Suppressor macrophage treated with lipopolysaccharide for 1 hour (primary cell): Measurements from ENCODE around the gene PLCH2.
"Not testable (repeated sequence)": the region's sequence is repeated elsewhere in the genome, so short reads cannot be mapped to it uniquely, and the experiment has no call there.

ENCODE experiments used
- DNase-seq, 3 donors: peaks; one replicate each; pipeline ENCODE4 v3.0.0-alpha.2; 2020 to 2022

The PLCH2 gene

DNA sequence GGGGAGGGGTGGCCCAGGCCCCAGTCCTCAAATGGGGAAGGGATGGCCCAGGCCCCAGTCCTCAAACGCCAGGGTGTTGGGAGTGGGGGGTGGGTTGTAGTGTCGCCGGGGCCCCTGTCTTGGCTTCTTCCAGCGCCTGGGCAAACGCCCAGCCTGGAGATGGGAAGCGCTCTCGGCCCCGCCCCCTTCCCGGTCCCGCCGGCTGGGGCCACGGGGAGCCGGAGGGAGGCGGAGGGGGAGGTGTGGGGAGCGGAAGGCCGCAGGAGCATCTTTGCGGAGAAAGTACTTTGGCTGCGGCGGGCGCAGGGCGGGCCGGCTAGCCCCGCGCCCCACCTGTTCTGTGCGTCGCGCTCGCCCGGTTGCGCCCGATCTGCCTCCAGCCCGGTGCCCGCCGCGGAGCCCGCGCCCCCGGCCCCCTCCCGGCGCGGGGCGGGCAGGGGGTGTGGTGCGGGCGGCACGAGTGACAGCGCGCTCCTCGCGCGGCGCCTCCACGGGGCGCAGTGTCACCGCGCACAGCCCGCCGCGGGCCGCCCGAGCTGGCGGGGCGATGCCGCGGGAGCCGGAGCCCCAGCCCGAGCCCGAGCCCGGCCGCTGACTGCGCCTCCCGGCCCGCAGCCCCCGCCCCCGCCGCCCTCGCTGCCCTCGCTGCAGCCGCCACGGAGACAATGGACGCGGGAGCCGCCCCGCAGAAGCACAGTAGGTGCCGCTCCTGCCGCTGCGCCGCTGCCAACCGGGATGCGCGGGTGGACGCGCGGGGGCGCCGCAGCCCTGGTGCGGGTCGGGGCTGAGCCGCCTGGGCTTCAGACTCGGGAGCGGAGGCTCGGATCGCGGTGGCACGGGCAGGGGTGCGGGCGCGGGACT is 32.6 kb upstream of the PLCH2 start:
- DNase-seq, result no peak

DNA sequence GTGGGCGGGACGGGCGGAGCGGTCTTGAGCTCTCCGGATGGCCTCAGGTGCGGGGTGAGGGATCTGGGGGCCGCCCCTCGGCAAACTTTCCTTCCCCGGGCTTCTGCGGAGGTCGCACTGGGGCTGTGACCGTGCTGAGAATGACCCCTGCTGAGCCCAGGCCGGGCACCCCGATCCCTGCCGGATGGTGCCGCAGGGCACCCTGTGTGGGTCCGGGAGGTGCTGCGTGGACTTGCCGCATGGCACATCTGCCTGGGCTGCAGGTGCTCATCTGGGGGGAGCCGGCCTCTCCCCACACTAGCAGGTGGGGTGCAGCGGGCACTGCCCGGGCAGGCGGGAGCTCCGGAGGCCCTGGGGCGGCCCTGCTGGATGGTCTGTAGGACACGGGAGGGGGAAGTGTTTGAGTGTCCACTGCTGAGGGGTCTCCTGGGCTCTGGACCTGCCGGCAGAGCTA is 31.9 kb upstream of the PLCH2 start:
- DNase-seq, result no peak

DNA sequence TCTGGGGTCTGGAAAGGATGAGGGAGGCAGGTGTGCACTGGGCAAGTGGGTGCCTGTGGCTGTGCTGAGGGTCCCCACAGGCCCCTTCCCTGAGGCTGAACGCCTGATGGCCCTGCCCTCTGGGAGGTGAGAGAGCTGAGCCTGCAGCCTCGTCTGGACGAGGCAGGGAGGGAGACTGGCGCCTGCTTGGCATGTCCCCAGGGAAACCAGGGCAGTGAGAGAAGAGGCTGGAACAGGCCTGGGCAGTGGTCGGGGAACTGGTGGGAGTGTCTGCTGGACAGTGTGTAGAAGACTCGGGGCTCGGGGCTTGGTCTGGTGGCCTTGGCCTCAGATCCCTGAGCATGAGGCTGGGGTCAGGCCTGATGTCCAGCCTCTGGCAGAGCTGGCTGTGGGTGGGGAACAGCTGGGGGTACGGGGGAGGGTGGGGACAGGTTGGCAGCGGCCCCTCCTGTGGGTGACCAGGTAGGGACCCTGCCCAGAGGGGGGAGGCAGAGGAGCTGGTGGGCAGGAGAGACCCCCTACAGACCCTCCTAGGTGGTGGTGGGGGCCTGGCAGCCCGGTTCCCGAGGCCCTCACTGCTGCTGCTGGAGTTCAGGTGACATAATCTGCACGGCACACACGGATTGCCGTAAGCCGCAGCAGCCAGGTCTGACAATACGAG is 30.8 kb upstream of the PLCH2 start:
- no peak for DNase-seq

DNA sequence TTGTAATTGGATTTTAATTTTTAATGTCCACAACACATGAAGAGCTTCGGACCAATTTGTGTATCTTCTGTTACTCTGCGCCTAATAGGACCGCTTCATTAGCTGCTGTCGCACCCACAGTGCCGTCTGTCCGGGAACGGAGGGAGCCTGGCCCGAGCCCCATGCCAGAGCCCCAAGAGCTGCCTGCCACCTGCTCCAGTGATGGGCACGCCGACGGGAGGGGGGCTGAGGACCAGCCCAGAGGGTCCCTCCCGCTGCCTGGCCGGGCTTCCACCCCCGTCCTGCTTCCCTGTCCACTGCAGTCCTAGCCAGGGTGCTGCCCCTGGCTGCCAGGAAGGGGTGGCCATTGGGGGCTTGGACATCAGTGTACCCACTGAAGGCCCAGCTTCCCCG is 30.3 kb upstream of the PLCH2 start:
- DNase-seq, result no peak

DNA sequence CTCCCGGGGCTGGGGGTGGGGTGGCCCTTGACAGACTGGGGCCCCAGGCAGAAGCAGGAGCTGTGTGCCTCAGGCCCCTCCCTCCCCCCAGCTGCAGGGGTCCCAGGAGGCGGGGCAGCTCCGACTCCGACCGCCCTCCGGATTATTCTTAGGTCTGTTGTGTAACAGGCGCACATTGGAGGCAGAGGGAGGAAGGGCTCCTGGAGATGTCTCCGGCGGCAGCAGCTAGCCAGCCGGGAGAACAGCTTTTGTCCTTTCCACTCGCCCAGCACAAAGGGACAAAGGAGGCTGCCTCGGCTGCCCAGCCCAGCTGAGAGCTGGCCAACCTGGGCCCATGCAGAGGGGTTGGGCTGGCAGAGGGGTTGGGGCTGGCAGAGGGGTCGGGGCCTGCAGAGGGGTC is 29.7 kb upstream of the PLCH2 start:
- DNase-seq, result no peak

DNA sequence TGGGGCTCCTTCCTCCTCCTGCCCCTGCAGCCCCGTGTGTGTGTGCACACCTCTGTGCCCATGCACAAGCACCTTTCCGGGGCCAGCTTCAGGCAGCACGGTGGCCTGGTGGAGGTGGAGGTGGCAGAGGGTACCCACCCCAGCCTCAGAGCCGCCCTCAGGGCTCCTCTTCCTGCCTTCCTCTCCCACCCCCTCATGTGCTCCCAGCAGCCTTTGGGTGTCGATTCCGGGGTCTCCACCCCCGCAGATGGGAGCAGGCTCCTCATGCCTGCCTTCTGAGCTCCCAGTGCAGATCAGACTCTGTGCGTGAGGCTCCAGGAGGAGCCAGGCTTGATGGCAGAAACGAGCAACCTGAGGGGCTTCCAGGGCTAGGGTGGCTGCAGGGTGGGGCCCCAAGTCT is 29.2 kb upstream of the PLCH2 start:
- no peak for DNase-seq

DNA sequence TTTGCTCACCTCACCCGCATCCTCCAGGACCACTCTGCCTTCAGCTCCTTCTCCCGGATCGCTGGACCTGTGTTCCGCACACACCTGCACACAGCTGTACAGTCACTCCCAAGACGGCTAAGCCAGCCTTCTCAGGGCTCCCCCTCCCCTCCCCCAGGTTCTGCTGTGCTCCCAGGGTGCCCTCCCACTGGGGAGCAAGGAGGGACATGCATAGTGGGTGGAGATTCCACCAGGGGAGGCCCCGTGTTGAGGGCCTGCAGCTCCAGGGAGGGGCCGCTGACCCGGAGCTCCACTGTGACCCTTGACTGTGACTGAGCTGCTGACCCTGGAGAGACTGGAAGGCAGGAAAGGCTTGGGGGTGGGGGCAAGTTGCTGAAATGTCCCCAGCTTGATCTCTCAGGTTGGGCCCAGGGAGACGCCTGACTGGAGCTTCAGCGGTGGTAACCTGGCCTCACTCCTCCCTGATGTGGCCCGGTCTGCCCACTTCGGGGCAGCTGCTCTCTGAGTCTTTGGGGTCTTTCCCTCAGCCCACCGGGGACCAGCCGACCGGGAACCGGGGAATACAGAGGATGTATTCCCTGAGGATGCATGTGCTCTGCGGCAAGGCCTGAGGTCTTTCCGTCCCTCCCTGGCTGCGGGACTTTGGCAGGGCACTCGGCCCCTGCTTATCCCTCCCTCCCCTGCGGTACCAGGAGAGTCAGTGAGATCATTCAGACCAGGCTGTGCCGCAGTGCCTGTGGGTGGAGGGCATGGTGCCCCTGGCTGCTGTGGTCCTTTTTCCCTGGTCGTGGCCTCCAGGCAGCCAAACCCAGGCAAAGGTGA is 28.6 kb upstream of the PLCH2 start:
- DNase-seq, result no peak

DNA sequence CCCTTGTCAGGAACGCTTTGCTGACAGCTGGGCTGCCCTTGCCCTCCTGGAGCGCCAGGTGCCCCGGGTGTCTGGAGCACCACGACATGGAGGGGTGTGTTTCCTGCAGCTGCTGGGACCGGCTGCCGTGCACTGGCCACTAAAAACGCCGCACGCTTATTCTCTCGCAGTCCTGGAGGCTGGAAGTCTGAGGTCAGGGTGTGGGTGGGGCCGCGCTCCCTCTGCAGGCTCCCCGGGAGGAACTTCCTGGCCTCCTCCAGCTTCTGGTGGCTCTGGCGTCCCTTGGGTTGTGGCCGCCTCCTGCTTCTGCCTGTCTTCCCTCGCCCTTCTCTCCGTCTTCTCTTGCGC is 28.0 kb upstream of the PLCH2 start:
- peak in 2 of 3 donors; percentile 8 to 15 for DNase-seq

DNA sequence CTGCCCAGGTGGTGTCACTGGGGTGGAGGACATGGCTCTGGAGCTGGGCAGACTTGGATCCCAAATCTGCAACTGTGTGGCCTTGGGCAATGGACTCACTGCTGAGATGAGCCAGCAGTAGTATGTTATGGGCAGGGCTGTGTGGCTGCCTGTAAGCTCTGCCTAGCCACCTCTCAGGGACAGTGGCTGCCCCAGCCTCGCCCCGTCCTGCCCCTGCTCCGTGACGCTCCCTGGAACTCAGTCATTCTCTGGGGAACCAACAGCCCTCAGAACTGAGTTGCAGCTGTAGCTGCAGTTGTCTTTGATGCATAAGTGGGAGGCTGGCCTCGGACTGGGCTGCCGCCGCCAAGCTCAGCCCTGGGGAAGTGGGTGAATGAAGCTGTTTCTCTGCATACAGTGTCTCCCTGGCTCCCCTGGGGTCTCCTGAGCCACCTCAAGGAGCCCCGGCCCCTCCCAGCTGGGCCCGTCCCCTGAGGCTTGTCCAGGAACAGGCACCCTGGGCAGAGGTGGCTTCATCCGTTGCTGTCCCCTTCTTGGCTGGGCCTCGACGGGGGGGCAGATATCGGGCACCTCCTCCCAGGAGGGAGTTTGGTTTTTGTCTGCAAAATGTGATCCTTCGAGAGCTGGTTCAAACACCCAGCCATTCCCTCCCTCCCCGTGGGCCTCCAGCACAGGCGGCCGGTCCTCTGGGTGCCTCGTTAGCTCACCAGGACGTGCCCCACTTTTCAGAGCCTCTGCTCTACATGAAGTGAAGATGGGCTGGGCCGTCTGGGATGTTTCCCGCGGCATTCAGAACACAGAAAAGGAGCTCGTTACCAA is 26.2 kb upstream of the PLCH2 start:
- DNase-seq, result no peak

DNA sequence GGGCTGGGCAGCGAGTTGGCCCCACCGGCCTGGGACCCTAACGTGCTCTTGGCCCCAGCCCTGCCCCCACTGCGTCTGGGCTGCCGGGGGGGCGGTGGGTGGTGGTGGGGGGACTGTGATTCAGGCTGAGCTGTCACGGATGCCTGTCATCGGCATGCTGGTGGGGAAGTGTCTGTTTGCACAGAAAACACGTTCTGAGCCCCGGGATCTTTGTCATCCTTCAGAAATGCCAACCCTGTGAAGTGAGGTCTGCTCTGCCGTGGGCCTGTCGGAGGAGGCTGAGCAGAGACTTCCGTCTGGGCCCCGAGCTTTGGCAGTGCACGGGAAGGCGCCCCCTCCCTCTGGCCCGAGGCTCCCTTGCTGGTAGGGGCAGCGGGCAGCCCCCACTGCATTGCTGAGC is 24.3 kb upstream of the PLCH2 start:
- no peak for DNase-seq

DNA sequence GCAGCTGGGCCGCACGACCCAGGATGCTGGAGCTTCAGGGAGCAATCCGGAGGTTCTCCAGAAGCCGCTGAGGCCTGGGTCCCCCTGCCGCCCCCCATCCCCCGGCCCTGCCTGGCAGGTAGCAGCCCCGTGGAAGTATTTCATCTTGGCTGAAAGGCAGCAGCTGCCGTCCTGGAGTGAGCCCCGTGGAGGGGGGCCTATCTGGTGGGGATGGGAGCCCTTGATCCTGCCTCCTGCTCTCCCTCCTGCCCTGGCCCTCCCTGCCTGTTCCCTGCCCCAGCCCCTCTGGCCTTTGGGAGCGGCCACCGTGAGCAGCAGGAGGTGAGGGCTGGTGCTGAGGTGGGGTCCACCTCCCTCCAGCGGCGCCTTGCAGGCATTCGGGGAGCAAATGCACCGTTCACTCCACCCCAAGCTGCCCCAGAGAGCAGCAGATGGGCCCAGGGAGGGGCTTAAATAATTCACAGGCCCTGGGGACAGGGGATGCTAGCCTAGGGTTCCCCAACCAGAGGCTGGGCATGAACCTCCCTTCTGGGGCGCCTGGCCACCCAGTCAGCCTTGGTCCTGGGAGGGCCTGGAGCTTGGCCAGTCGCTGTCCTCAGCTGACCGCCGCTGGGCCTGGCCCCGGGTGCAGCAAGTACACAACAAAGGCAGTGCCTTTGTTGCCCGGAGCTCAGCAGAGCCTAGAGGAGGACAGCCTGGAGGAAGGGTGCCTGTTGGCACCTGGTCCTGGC is 23.7 kb upstream of the PLCH2 start:
- DNase-seq, result no peak

DNA sequence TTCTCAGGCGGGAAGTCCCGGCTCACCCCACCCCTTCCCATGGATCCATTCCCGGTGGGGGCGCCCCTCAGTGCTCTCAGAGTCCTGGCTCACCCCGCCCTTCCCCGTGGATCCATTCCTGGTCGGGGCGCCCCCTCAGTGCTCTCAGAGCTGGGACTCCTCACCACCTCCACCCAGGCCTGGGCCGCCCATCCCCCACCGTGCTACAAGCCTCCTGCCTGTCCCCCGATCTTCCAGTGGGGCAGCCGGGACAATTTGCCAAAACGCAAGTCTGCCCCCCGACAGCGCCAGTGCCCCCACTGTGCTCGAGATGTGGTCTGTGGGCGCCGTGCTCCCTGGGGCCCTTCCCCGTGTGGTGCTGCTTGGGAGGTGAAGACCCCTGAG is 23.2 kb upstream of the PLCH2 start:
- DNase-seq, result no peak

DNA sequence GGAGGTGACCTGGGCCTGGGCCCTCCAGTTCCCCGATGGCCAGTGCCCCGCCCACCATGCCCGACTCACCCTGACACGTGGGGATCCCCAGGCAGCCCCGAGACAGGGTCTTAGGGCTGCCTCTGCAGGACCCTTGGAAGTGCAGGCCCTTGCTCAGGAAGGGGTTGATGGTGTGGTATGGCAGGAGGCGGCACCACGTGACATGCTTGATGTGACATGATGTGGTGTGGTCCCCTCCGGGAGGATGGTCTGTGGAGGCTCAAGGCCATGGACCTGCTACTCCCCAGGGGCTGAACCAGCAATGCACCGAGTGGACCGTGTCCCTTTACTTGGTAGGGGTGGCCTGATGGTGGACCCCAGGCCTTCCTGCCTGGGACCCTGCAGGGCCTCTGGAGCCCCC is 21.9 kb upstream of the PLCH2 start:
- DNase-seq, result peak in 1 of 3 donors; percentile 12

DNA sequence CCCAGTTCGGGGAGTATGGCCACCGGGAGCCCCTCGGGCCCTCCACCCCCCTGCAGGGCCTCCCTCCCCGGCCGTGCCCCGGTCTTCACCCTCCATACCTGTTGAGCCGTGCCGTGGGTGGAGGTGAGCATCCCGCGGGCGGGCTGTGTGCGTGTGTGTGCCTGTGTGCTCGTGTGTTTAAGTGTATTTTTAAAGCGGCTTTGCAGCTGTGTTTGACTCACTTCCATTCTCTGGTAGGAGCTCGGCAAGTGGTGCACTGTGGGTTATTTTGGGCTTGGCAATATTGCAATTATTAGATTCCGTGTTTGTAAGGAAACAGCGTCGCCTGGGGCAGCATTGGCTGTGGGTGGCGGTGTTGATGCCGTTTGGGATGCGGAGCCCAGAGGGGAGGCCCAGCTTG is 20.3 kb upstream of the PLCH2 start:
- no peak for DNase-seq

DNA sequence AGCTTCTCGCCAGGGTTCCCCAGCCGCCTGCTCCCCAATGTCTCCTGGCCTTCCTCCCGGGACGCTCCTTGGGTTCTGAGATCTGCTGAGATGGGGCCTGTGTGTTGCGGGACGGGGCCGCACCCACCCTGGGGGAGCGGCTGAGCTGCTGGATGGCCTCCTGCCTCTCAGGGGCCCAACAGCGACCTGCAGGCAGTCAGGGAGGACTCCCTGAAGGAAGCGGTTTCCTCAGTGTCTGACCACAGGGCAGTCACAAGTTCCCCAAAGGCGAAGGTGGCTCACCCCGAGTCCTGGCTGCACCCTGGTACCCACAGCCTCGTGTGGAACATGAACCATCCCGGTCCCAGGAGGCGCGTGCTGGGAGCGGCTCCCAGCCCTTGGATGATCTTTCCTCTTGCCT is 18.6 kb upstream of the PLCH2 start:
- DNase-seq, result no peak

DNA sequence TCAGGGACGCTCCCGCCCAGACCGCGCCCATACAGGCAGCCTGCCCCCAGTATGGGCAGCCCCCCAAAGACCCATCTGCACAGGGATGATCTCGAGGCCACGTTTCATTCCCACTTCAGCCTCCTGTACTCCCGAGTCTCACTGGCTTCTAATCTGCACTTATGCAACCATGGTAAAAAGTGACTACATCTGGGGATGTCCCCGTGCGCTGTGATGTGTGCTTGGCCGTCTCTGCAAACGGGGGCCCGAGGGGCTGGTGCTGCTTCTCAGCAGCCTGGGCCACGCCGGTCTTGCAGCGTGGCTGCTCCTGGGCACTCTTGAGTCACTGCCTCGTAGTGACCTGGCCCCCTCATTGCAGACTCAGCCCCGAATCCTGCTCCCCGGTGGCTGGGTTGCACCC is 17.4 kb upstream of the PLCH2 start:
- peak in 1 of 3 donors; percentile 10 for DNase-seq

DNA sequence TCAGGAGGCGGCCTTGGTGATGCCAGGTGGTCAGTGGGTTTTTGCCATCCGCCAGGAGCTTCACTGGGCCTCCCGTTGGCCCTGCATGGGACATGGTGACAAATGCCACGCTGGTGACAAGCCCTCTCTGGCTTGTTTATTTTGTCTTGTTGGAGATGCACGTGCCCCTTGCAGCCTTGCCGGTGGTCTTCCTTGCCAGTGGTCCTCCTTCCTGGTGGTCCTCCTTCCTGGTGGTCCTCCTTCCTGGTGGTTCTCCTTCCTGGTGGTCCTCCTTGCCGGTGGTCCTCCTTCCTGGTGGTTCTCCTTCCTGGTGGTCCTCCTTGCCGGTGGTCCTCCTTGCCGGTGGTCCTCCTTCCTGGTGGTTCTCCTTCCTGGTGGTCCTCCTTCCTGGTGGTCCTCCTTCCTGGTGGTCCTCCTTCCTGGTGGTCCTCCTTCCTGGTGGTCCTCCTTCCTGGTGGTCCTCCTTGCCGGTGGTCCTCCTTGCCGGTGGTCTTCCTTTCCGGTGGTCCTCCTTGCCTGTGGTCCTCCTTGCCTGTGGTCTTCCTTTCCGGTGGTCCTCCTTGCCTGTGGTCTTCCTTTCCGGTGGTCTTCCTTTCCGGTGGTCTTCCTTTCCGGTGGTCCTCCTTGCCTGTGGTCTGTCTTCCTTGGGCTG is 16.9 kb upstream of the PLCH2 start:
- not testable (repeated sequence) for DNase-seq

DNA sequence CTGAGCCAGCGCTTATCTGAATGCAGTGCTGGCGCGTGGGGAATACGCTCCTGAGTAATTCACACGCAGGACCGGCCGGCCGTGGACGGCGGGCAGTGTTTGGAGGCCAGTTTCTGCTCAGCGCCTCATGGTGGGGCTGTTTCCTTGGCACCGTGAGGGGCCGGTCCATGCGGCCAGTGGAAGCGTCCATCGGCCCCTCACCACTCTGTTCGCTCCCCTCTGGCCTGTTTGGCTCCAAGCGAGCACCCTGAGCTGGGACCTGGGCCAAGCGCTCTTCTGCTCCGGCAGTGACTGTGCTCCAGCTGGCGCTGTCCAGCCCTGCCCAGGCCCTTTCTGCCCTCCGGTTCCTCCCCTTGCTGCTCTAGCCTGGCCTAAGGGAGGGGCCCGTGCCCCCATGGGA is 16.3 kb upstream of the PLCH2 start:
- no peak for DNase-seq

DNA sequence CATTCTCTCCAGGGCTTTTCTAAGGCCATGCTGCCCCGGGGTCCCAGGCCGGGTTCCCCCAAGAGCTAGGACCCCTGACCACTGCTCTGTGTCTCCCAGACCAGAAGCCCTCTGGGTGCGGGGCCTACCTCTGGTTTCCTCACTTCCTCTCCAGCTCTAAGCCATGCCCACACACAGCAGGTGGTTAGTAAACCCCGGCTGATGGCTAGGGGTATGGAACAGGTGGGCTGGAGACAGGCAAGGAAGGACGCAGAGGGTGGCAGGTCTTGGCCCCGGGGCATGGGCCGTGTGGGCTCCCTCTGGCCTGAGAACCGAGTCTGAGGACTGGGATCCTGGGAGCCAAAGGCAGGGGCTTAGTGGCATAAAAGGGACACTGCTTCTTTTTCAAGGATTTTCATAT is 15.9 kb upstream of the PLCH2 start:
- DNase-seq, result no peak

DNA sequence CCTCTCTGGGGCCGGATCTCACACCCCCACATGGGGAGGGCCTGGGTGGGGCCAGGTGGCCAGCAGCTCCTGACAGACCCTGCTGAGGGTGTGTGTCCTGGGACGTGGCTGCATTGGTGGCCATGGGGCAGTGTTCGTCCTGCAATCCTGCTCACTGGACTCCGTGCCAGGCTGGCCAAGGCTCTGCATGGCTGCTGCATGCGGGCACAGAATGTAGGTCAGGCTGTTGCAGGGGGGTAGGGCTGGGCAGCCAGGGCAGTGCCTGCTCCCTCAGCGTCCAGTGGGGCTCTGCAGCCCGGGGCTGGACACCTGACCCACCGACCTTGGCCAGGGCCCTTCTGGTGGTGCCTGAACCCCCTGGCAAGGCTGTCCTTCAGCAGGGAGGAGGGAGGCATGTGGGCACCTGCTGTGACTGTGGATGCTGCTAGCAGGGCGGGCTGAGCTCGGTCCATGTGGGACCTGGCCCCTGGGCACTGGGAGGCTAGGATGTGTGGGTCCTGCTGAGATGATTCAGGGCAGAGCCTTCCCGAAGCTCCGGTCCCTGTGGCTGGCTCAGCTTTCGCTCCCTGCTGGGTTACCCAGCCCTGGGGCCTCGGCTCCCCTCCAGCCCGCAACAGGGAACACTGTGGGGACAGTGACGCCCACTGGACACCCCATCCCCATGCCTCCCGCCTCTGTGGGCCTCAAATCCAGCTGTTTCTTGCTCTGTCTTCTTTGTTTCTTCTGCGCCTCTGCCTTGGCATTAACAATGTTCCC is 14.9 kb upstream of the PLCH2 start:
- DNase-seq, result no peak

DNA sequence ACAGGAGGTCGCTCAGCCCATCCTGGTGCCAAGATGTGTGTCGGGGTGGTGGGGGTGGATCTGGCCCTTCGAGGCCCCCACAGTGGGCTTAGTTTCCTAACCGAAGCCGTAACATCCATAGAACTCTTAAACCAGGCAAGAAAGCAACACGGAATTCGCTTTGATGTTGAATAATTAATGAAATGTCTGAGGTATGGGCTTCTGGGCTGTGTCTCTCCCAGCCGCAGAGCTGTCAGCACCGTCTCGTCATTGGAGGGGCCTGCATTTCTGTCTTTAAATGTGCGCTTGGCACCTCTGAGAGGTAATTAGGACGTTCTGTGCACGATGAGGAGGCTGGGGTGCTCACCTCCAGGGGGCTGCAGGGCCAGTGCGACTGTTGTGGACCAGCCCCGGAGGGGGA is 13.3 kb upstream of the PLCH2 start:
- no peak for DNase-seq
